MM.1S (cell line): ENCODE results near the gene TMEM198.

Experiments
- DNase-seq: peaks from one replicate; pipeline ENCODE4 v3.0.0-alpha.2; 2015
- H2AFZ ChIP-seq: fragments of 300-600 bp; sonication (generic); 2 replicates; pipeline ENCODE4 v1.6.0; 2016; ENCODE audit warnings: antibody characterized with exemption, low read length
- H3F3A ChIP-seq: fragments of 300-600 bp; sonication (generic); 2 replicates; pipeline ENCODE4 v1.6.1; 2016; ENCODE audit warnings: mild to moderate bottlenecking, antibody characterized with exemption, low read length, moderate library complexity, mixed read lengths; ENCODE audit not compliant: insufficient read depth
- H3K27ac ChIP-seq: fragments of 300-600 bp; sonication (generic); 2 replicates; pipeline ENCODE4 v1.5.1; 2016; ENCODE audit warnings: mild to moderate bottlenecking, low read length
- H3K27me3 ChIP-seq: fragments of 300-600 bp; sonication (generic); replicated peaks from 2 replicates; pipeline ENCODE4 v1.6.0; 2016; ENCODE audit warnings: low read length; ENCODE audit not compliant: insufficient read depth
- H3K36me3 ChIP-seq: fragments of 300-600 bp; sonication (generic); replicated peaks from 2 replicates; pipeline ENCODE4 v1.6.1; 2016; ENCODE audit warnings: mild to moderate bottlenecking, low read length, mixed read lengths; ENCODE audit not compliant: insufficient read depth
- H3K4me1 ChIP-seq: fragments of 300-600 bp; sonication (generic); 2 replicates; pipeline ENCODE4 v1.6.1; 2016; ENCODE audit warnings: low read length, mixed read lengths
- H3K4me2 ChIP-seq: fragments of 300-600 bp; sonication (generic); 2 replicates; pipeline ENCODE4 v1.6.0; 2016; ENCODE audit warnings: low read depth, low read length
- H3K4me3 ChIP-seq: fragments of 300-600 bp; sonication (generic); 2 replicates; pipeline ENCODE4 v1.5.1; 2016; ENCODE audit warnings: low read length, mixed read lengths
- H3K79me2 ChIP-seq: fragments of 300-600 bp; sonication (generic); 2 replicates; pipeline ENCODE4 v1.6.1; 2016; ENCODE audit warnings: mixed run types, low read length, mixed read lengths
- H3K9ac ChIP-seq: fragments of 300-600 bp; sonication (generic); 2 replicates; pipeline ENCODE4 v1.6.1; 2016; ENCODE audit warnings: low read length, mixed read lengths
- H3K9me2 ChIP-seq: fragments of 300-600 bp; sonication (generic); replicated peaks from 2 replicates; pipeline ENCODE4 v1.6.1; 2016; ENCODE audit warnings: mild to moderate bottlenecking, low read length, mixed read lengths; ENCODE audit not compliant: insufficient read depth
- H3K9me3 ChIP-seq: fragments of 300-600 bp; sonication (generic); replicated peaks from 2 replicates; pipeline ENCODE4 v1.6.1; 2016; ENCODE audit warnings: mild to moderate bottlenecking, low read length, mixed read lengths; ENCODE audit not compliant: insufficient read depth
- H4K20me1 ChIP-seq: fragments of 300-600 bp; sonication (generic); 2 replicates; pipeline ENCODE4 v1.6.1; 2016; ENCODE audit warnings: mild to moderate bottlenecking, low read length, moderate library complexity, mixed read lengths; ENCODE audit not compliant: insufficient read depth
- EZH2 ChIP-seq: fragments of 300-600 bp; sonication (generic); optimal IDR thresholded peaks from 2 replicates; pipeline ENCODE3; 2017; ENCODE audit warnings: low read depth, mild to moderate bottlenecking, antibody characterized with exemption, low read length, mixed read lengths
- EZH2phosphoT487 ChIP-seq: fragments of 300-600 bp; sonication (generic); IDR thresholded peaks from 2 replicates; pipeline ENCODE4 v1.6.1; 2018; ENCODE audit warnings: antibody characterized with exemption, low read length
- TF ChIP-seq, protein P1 (sequence below): fragments of 300-600 bp; sonication (generic); IDR thresholded peaks from 2 replicates; pipeline ENCODE4 v1.5.1; 2016; ENCODE audit warnings: antibody characterized with exemption, low read length, mixed read lengths

TMEM198 gene

DNA sequence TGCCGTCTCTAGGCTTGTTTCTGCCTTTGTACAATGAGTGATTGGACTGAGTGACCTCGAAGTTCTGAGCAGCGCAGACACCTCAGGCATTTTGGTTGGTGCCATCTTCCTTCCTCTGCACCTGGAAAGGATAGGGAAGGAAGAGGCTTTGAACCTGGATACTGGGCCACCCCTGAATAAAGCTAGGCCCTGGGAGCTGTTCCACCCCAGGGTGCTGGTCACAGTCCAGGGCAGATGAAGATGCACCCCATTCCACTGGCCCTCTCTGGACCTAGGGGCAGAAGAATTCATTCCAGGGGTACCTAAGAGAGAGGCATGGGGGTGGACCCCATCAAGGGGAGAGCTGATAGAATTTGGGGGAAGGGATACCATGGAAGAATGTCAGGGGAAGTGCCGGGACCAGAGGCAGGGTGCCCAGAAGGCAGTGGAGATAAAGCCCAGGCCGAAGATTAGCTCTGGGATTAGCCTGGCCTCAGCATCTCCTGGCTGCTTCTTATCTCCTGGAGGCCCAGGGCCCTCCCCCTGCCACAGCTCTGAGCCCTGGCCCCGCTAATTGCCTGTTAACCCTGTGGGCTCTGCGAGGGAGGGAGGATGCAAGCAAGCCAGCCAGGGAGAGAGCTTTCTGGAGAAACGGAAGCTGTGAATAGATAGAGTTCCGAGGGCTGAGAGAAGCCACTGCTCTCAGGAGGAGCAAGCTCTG is 18.1 kb upstream of the TMEM198 start:
- Histone ChIP-seq H3K9me3 (no peaks in the 10 kb centered on the region), H3K4me3 (no peak overlapping the region), H3K36me3 (no peaks in the 10 kb centered on the region), H3K9ac (no peak overlapping the region), H2AFZ (no peak overlapping the region), H4K20me1 (no peaks in the 10 kb centered on the region), H3K4me2 (no peak overlapping the region), H3K4me1 (peaks cover 5% of the 10 kb centered on the region; the same call in 1 of the 2 replicates), H3K27me3 (peaks cover 95% of the 10 kb centered on the region), H3K9me2 (no peaks in the 10 kb centered on the region), H3K79me2 (no peaks in the 10 kb centered on the region), H3F3A (no peaks in the 10 kb centered on the region), H3K27ac (no peak overlapping the region)
- DNase-seq = no peak
- no peak for TF ChIP-seq EZH2
- no peak for TF ChIP-seq EZH2phosphoT487
- TF ChIP-seq, protein P1, sequence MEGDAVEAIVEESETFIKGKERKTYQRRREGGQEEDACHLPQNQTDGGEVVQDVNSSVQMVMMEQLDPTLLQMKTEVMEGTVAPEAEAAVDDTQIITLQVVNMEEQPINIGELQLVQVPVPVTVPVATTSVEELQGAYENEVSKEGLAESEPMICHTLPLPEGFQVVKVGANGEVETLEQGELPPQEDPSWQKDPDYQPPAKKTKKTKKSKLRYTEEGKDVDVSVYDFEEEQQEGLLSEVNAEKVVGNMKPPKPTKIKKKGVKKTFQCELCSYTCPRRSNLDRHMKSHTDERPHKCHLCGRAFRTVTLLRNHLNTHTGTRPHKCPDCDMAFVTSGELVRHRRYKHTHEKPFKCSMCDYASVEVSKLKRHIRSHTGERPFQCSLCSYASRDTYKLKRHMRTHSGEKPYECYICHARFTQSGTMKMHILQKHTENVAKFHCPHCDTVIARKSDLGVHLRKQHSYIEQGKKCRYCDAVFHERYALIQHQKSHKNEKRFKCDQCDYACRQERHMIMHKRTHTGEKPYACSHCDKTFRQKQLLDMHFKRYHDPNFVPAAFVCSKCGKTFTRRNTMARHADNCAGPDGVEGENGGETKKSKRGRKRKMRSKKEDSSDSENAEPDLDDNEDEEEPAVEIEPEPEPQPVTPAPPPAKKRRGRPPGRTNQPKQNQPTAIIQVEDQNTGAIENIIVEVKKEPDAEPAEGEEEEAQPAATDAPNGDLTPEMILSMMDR = no peak

DNA sequence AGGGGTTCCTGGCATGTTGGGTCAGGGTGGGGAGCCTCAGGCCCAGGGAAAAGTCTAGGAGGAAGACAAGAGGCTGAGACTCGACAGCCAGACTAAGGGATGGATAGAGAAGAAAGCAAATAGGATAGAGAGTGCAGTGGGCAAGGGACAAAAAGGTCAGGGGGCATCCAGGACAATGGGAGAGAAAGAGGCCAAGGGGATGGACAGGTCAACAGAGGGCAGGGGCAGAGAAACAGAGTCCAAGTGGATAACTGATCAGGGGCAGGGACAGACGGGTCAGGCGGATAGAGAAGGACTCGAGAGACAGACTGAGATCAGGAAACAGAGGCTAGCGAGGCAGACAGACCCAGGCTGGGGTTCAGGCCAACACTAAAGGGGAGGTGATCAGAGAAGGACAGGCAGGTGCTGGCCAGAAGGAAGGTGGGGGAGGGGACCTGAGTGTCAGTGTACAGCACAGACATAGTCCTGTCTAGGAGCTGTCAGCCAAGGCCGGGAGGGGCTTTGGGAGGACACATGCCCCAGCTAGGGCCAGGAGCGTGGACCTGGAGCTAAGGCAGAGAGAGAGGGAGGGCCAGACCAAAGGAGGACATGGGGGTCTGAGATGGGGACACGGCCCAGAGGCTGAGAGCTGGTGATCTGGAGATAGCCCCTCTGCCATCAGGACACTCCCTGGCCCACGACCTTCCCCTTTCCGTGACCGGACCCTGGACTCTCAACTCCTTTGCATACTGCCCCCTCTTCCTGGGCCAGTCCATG is 17.3 kb upstream of the TMEM198 start:
- H3K4me1 ChIP-seq = peaks cover 5% of the 10 kb centered on the region; the same call in 1 of the 2 replicates
- no peaks in the 10 kb centered on the region for H3K36me3 ChIP-seq
- H3K9ac ChIP-seq = no peak overlapping the region
- no peak overlapping the region for H2AFZ ChIP-seq
- no peak for DNase-seq
- no peaks in the 10 kb centered on the region for H3K9me2 ChIP-seq
- no peak overlapping the region for H3K4me3 ChIP-seq
- no peak overlapping the region for H3K27ac ChIP-seq
- TF ChIP-seq, protein P1 = no peak
- no peak for TF ChIP-seq EZH2
- TF ChIP-seq EZH2phosphoT487 = no peak
- no peak overlapping the region for H3K4me2 ChIP-seq
- H3K9me3 ChIP-seq = no peaks in the 10 kb centered on the region
- H3F3A ChIP-seq = no peaks in the 10 kb centered on the region
- no peaks in the 10 kb centered on the region for H3K79me2 ChIP-seq
- H3K27me3 ChIP-seq = peaks cover 95% of the 10 kb centered on the region
- no peaks in the 10 kb centered on the region; the same call in 1 of the 2 replicates for H4K20me1 ChIP-seq

GRCh38 chr2:219527076-219527394 is 16.8 kb upstream of the TMEM198 start:
- Histone ChIP-seq H3K9me3 (no peaks in the 10 kb centered on the region), H3K27me3 (peaks cover 95% of the 10 kb centered on the region)
- DNase-seq = no peak

More at GRCh38 chr2:219527076-219527394, 16.8 kb upstream of the TMEM198 start:
- H3K4me1 ChIP-seq = peaks cover 5% of the 10 kb centered on the region; the same call in 1 of the 2 replicates
- no peak overlapping the region for H3K4me3 ChIP-seq
- no peaks in the 10 kb centered on the region; the same call in 1 of the 2 replicates for H4K20me1 ChIP-seq
- H3K27ac ChIP-seq = no peak overlapping the region
- no peak overlapping the region for H3K4me2 ChIP-seq
- no peak overlapping the region for H3K9ac ChIP-seq
- H3K9me2 ChIP-seq = no peaks in the 10 kb centered on the region
- H2AFZ ChIP-seq = no peak overlapping the region
- no peaks in the 10 kb centered on the region for H3K79me2 ChIP-seq
- H3K36me3 ChIP-seq = no peaks in the 10 kb centered on the region
- H3F3A ChIP-seq = no peaks in the 10 kb centered on the region
- no peak for TF ChIP-seq EZH2
- TF ChIP-seq, protein P1 = no peak
- TF ChIP-seq EZH2phosphoT487 = no peak
